Activated CD8-positive, alpha-beta memory T cell treated with anti-CD3 and anti-CD28 coated beads for 24 hours (primary cell): Measurements from ENCODE around the gene TET3.

Experiments
- DNase-seq: peaks from one replicate; pipeline ENCODE4 v3.0.0-alpha.2; 2020

The TET3 gene

GRCh38 chr2:73987948-73988700 lies 3.4 kb downstream of the TET3 start:
- DNase-seq, result no peak

GRCh38 chr2:73989972-73990371 lies 5.3 kb downstream of the TET3 start:
- no peak for DNase-seq

- DNase-seq, result no peak
Observed at GRCh38 chr2:73990531-73990930, 5.8 kb downstream of the TET3 start.

GRCh38 chr2:73992036-73992435 lies 7.3 kb downstream of the TET3 start:
- no peak for DNase-seq

- no peak for DNase-seq
Observed at GRCh38 chr2:73993376-73993775, 8.7 kb downstream of the TET3 start.

GRCh38 chr2:73993778-73994177 lies 9.1 kb downstream of the TET3 start:
- DNase-seq, result no peak

- no peak for DNase-seq
Observed at GRCh38 chr2:73994178-73994831, 9.6 kb downstream of the TET3 start.

GRCh38 chr2:73995810-73996209 lies 11.1 kb downstream of the TET3 start:
- no peak for DNase-seq

- DNase-seq, result no peak
Observed at GRCh38 chr2:73997813-73998212, 13.1 kb downstream of the TET3 start.

GRCh38 chr2:73998451-73998850 lies 13.7 kb downstream of the TET3 start:
- no peak for DNase-seq

- no peak for DNase-seq
Observed at GRCh38 chr2:73998933-73999332, 14.2 kb downstream of the TET3 start.

- DNase-seq, result no peak
Observed at GRCh38 chr2:73999881-74000597, 15.3 kb downstream of the TET3 start.

- DNase-seq, result no peak
Observed at GRCh38 chr2:74000666-74001065, 16.0 kb downstream of the TET3 start.

GRCh38 chr2:74001121-74001520 lies 16.4 kb downstream of the TET3 start:
- no peak for DNase-seq

GRCh38 chr2:74001781-74002504 lies 17.2 kb downstream of the TET3 start:
- no peak for DNase-seq

- peak; percentile 90 for DNase-seq
Observed at GRCh38 chr2:74002505-74003421, 18.1 kb downstream of the TET3 start.

GRCh38 chr2:74003494-74004211 lies 18.9 kb downstream of the TET3 start:
- no peak for DNase-seq

- no peak for DNase-seq
Observed at GRCh38 chr2:74004212-74005182, 19.8 kb downstream of the TET3 start.

- peak; percentile 9 for DNase-seq
Observed at GRCh38 chr2:74005786-74006185, 21.1 kb downstream of the TET3 start.

- DNase-seq, result peak; percentile 40
Observed at GRCh38 chr2:74006459-74006858, 21.7 kb downstream of the TET3 start.
